Heart left ventricle (tissue), 16 donors: Measurements from ENCODE around the gene LRBA. TPM values are rescaled to one million over a fixed set of nuclear protein-coding genes. Genes with fewer than 3 reads are reported as not detected.

Source experiments
- ATAC-seq, 4 donors: fragments of 200-7000 bp; cut with Tn5 transposase; one replicate each; pipeline ENCODE4 v1.9.1; 2020 to 2022; ENCODE audit warnings: moderate library complexity in 4 of 4, mild to moderate bottlenecking in 3 of 4, moderate number of reproducible peaks in 1 of 4
- DNase-seq, 5 donors: peaks; one replicate each; pipeline ENCODE4 v3.0.0-alpha.2; 2020
- H3K27ac ChIP-seq, 12 donors: fragments of 200-600 bp; sonication (generic) in 4 of 12; one replicate each; pipeline versions ENCODE4 v1.5.0 to v1.8.0; 2016 to 2022; ENCODE audit warnings: mild to moderate bottlenecking in 2 of 12
- H3K27me3 ChIP-seq, 9 donors: fragments of 200-600 bp; sonication (generic) in 2 of 9; one replicate each; pipeline versions ENCODE4 v1.5.1 to v1.8.0; 2016 to 2022; ENCODE audit warnings: mild to moderate bottlenecking in 3 of 9
- H3K36me3 ChIP-seq, 9 donors: fragments of 200-600 bp; sonication (generic) in 2 of 9; one replicate each; pipeline versions ENCODE4 v1.5.0 to v1.8.0; 2018 to 2022; ENCODE audit warnings: mild to moderate bottlenecking in 2 of 9
- H3K4me1 ChIP-seq, 12 donors: fragments of 200-600 bp; sonication (generic) in 4 of 12; one replicate each; pipeline versions ENCODE4 v1.5.0 to v1.8.0; 2016 to 2022; ENCODE audit warnings: mild to moderate bottlenecking in 3 of 12
- H3K4me3 ChIP-seq, 12 donors: fragments of 200-600 bp; sonication (generic) in 4 of 12; one replicate each; pipeline versions ENCODE4 v1.5.0 to v1.8.0; 2017 to 2022; ENCODE audit warnings: mild to moderate bottlenecking in 9 of 12, moderate library complexity in 4 of 12
- H3K9me3 ChIP-seq, 12 donors: fragments of 200-600 bp; sonication (generic) in 4 of 12; one replicate each; pipeline versions ENCODE4 v1.5.0 to v1.8.0; 2016 to 2022; ENCODE audit warnings: mild to moderate bottlenecking in 1 of 12
- CTCF ChIP-seq, 12 donors: fragments of 200-600 bp; sonication (generic) in 4 of 12; IDR thresholded peaks; one replicate each; pipeline versions ENCODE4 v1.5.0 to v1.8.0; 2018 to 2022; ENCODE audit warnings: antibody characterized with exemption in 12 of 12, mild to moderate bottlenecking in 5 of 12
- POLR2A ChIP-seq, 2 donors: fragments of 450-650 bp; IDR thresholded peaks; one replicate each; pipeline ENCODE4 v1.6.1; 2017; ENCODE audit warnings: antibody characterized with exemption in 2 of 2, mild to moderate bottlenecking in 2 of 2, moderate library complexity in 2 of 2
- WGBS, 4 donors: extraction: QIAGEN DNeasy Blood & Tissue Kit in 2 of 4; methylation state at CpG; one replicate each; pipeline versions ENCODE4 v1.1.5 to v1.1.7; 2013 to 2018; 5-methylcytosine and 5-hydroxymethylcytosine counted together
- intact Hi-C, 10 donors: fragments of 100-400 bp; cut with DNase I; formaldehyde crosslinking; loops; one replicate each; pipeline versions ENCODE4 v1.11.1 to v1.14.2; 2022
- polyA plus RNA-seq, 2 donors: library from polyadenylated mRNA; stranded (reverse); fragments of 200-250 nt; gene quantifications; one replicate each; pipeline ENCODE4 v1.2.3, GENCODE V29; 2013
- total RNA-seq, 9 donors: library from RNA; depleted of rRNA in 2 of 9; stranded (reverse); fragments of >200 nt in 2 of 9; fragmentation: NEBNext Ultra II Directional in 3 of 9; extraction: Animal tissue kit (Norgen Biotek cat#: 25700) in 3 of 9; gene quantifications; one replicate each; pipeline versions ENCODE4 v1.1.0 to v1.2.4, GENCODE V29; 2016 to 2023
- donor health status: ischemic (EF 13 %, LVEDD 7.1; RV severe dilation, severe dysfunction).
- donor health status: healthy with polysubstance abuse.
- donor health status: DM: no; HTN: yes; CAD: no.
- donor health status: DM: no; HTN: no; CAD: no.
- donor health status: ischemic (EF 25% LVEDD 6.9; RV normal size, moderate dysfunction).
- donor health status: ischemic (EF 25% LVEDD 5.7; RV mildly dilated, moderate dysfunction).
- donor health status: healthy.
- donor health status: DM: yes; HTN: yes; CAD: no.
- donor health status: ischemic (EF 35%, LVEDD 5.7; RV mildly dilated, moderate dysfunction).
- donor health status: nonischemic (EF 11% LVEDD 7.7; RV severe dilation, severe dysfunction).
- donor health status: DM: yes; HTN: yes; CAD: no.
- donor health status: PGD.
- donor health status: ischemic (EF 29% LVEDD 5.4; RV normal size, mild dysfunction).
- donor health status: nonischemic (EF 23%, LVEDD 6.1; RV moderate dilation, normal function).

Gene LRBA
- total and polyA plus RNA-seq, 11 donors: 6.5 to 35.1 (median 22.6) TPM

- 93 to 95% (median 93%) methylated on average over 7 of the region's 7 CpGs for WGBS, 4 donors
- ATAC-seq: no peak
- TF ChIP-seq POLR2A (IDR thresholded peaks at IDR 0.05) (no peak), CTCF (IDR thresholded peaks at IDR 0.05) (no peak)
- Histone ChIP-seq H3K27me3 (peaks cover 0 to 6% (median 0%) of the 10 kb centered on the region in 9 donors), H3K4me1 (peaks cover 0 to 14% (median 0%) of the 10 kb centered on the region in 12 donors), H3K36me3 (peaks cover 0 to 5% (median 0%) of the 10 kb centered on the region in 9 donors), H3K27ac (peak overlapping the region in 1 of 12 donors; percentile 90), H3K9me3 (no peaks in the 10 kb centered on the region), H3K4me3 (no peak overlapping the region)
- intact Hi-C loops: no loop called here
- no peak for DNase-seq
Observed at GRCh38 chr4:150581056-150581605, 434.0 kb downstream of the LRBA start.

GRCh38 chr4:150580306-150580705, 434.8 kb downstream of the LRBA start:
- intact Hi-C loops: no loop called here
- ATAC-seq: no peak

GRCh38 chr4:150579551-150580234, 435.4 kb downstream of the LRBA start:
- intact Hi-C loops: no loop called here
- Histone ChIP-seq H3K36me3 (peaks cover 0 to 5% (median 0%) of the 10 kb centered on the region in 9 donors), H3K9me3 (no peaks in the 10 kb centered on the region), H3K4me3 (peak overlapping the region in 11 of 12 donors; percentile 20 to 51 (median 43)), H3K4me1 (peaks cover 0 to 14% (median 0%) of the 10 kb centered on the region in 12 donors), H3K27ac (peak overlapping the region in 2 of 12 donors; percentile 43 to 90), H3K27me3 (peaks cover 0 to 6% (median 0%) of the 10 kb centered on the region in 9 donors)
- 32 to 46% (median 37%) methylated on average over 38 to 66 of the region's 66 CpGs for WGBS, 4 donors
- TF ChIP-seq POLR2A (IDR thresholded peaks at IDR 0.05) (no peak), CTCF (IDR thresholded peaks at IDR 0.05) (no peak)
- ATAC-seq (peak in 3 of 4 donors; percentile 22 to 60 (median 53)), DNase-seq (peak in 4 of 5 donors; percentile 23 to 64 (median 26))

More at GRCh38 chr4:150580306-150580705, 434.8 kb downstream of the LRBA start:
- Histone ChIP-seq H3K27ac (peak overlapping the region in 1 of 12 donors; percentile 90), H3K4me1 (peaks cover 0 to 14% (median 0%) of the 10 kb centered on the region in 12 donors), H3K27me3 (peaks cover 0 to 6% (median 0%) of the 10 kb centered on the region in 9 donors), H3K36me3 (peaks cover 0 to 5% (median 0%) of the 10 kb centered on the region in 9 donors), H3K9me3 (no peaks in the 10 kb centered on the region), H3K4me3 (peak overlapping the region in 6 of 12 donors; percentile 35 to 51 (median 48))
- TF ChIP-seq POLR2A (IDR thresholded peaks at IDR 0.05) (no peak), CTCF (IDR thresholded peaks at IDR 0.05) (no peak)
- DNase-seq: no peak
- WGBS, 4 donors: 86 to 91% (median 87%) methylated on average over 9 of the region's 9 CpGs
